Keratinocyte (primary cell): ENCODE results near the gene PURA. TPM values are rescaled to one million over a fixed set of nuclear protein-coding genes. Genes with fewer than 3 reads are reported as not detected.

ENCODE experiments used
- DNase-seq: peaks from one replicate; pipeline ENCODE4 v3.0.0-alpha.2; 2011; ENCODE audit warnings: low read depth, missing footprints, low spot score
- FAIRE-seq: peaks from 2 replicates; lab custom pipeline; 2011; peaks lifted over from hg19 to GRCh38; lab: Jason Lieb, UNC
- H2AFZ ChIP-seq: 2 replicates; pipeline ENCODE4 v1.6.0; 2012; ENCODE audit warnings: low read length, control low read depth, inconsistent platforms; ENCODE audit not compliant: control insufficient read depth
- H3K27ac ChIP-seq: 2 replicates; pipeline ENCODE4 v1.5.1; 2011; ENCODE audit warnings: low read length; ENCODE audit not compliant: control insufficient read depth, insufficient read depth
- H3K27me3 ChIP-seq: 3 replicates; pipeline ENCODE4 v1.6.0; 2011; ENCODE audit warnings: low read length; ENCODE audit not compliant: control insufficient read depth, insufficient read depth; ENCODE audit errors: extremely low read depth
- H3K36me3 ChIP-seq, 2 experiments: 2 replicates in 1 of 2; 3 replicates in 1 of 2; pipeline ENCODE4 v1.5.1; 2011; ENCODE audit warnings: low read length in 2 of 2, mild to moderate bottlenecking in 1 of 2; ENCODE audit not compliant: control insufficient read depth in 2 of 2, insufficient read depth in 2 of 2; ENCODE audit errors: extremely low read depth in 1 of 2
- H3K4me1 ChIP-seq: 3 replicates; pipeline ENCODE4 v1.5.1; 2011; ENCODE audit warnings: low read length; ENCODE audit not compliant: control insufficient read depth, insufficient read depth; ENCODE audit errors: extremely low read depth
- H3K4me2 ChIP-seq: 3 replicates; pipeline ENCODE4 v1.6.0; 2011; ENCODE audit warnings: low read depth, low read length; ENCODE audit not compliant: control insufficient read depth, insufficient read depth; ENCODE audit errors: extremely low read depth
- H3K4me3 ChIP-seq, 3 experiments: fragments of 200-600 bp in 1 of 3; sonication (generic) in 1 of 3; 2 replicates in 2 of 3; 3 replicates in 1 of 3; pipeline ENCODE4 v1.5.1; 2011 to 2016; ENCODE audit warnings: low read length in 3 of 3, mild to moderate bottlenecking in 3 of 3, control low read depth in 2 of 3, inconsistent platforms in 1 of 3, low read depth in 1 of 3, mixed read lengths in 1 of 3, mixed run types in 1 of 3, moderate library complexity in 1 of 3; ENCODE audit not compliant: control insufficient read depth in 2 of 3, insufficient read depth in 2 of 3; ENCODE audit errors: extremely low read depth in 1 of 3
- H3K79me2 ChIP-seq: 2 replicates; pipeline ENCODE4 v1.6.0; 2012; ENCODE audit warnings: low read length; ENCODE audit not compliant: control insufficient read depth, insufficient read depth
- H3K9ac ChIP-seq: 3 replicates; pipeline ENCODE4 v1.6.0; 2011; ENCODE audit warnings: low read length; ENCODE audit not compliant: control insufficient read depth, insufficient read depth; ENCODE audit errors: extremely low read depth
- H3K9me1 ChIP-seq: 3 replicates; pipeline ENCODE4 v1.6.0; 2011; ENCODE audit warnings: low read length; ENCODE audit not compliant: control insufficient read depth, insufficient read depth; ENCODE audit errors: extremely low read depth
- H3K9me3 ChIP-seq: 2 replicates; pipeline ENCODE4 v1.5.1; 2012; ENCODE audit warnings: low read depth, low read length; ENCODE audit not compliant: control insufficient read depth
- H4K20me1 ChIP-seq: 3 replicates; pipeline ENCODE4 v1.6.0; 2011; ENCODE audit warnings: low read length; ENCODE audit not compliant: control insufficient read depth, insufficient read depth; ENCODE audit errors: extremely low read depth
- EZH2 ChIP-seq: IDR thresholded peaks from one replicate; pipeline ENCODE4 v1.6.1; 2012; ENCODE audit warnings: inconsistent platforms, mild to moderate bottlenecking, low read length, moderate library complexity
- dilution Hi-C: fragments of 300-500 bp; cut with MboI; formaldehyde crosslinking; loops from one replicate; pipeline ENCODE4 v1.7.0; 2020; ENCODE audit warnings: low sequenced_read_pairs; ENCODE audit not compliant: extremely low pct_ligation_motif_present
- polyA plus RNA-seq, 5 experiments: library from polyadenylated mRNA; depleted of rRNA in 3 of 5; stranded (reverse) in 3 of 5; stranded (forward) in 1 of 5; unstranded in 1 of 5; fragments of >200 nt; gene quantifications; 1 replicate in 1 of 5; 2 replicates in 3 of 5; 3 replicates in 1 of 5; pipeline versions ENCODE4 v1.2.1 to v1.2.3, GENCODE V29; 2011 to 2012; ENCODE audit warnings: missing spikeins in 2 of 5, low read depth in 1 of 5, low replicate concordance in 1 of 5
- TF ChIP-seq, protein P1 (sequence below), 3 experiments: IDR thresholded peaks in 1 of 3; conservative IDR thresholded peaks in 1 of 3; optimal IDR thresholded peaks in 1 of 3; 2 replicates in 2 of 3; 3 replicates in 1 of 3; pipeline versions ENCODE3 to v1.5.1; 2011; ENCODE audit warnings: low read length in 3 of 3, mild to moderate bottlenecking in 3 of 3, moderate library complexity in 2 of 3, control low read depth in 1 of 3, inconsistent platforms in 1 of 3; ENCODE audit not compliant: insufficient read depth in 2 of 3; ENCODE audit errors: extremely low read depth in 1 of 3

The PURA gene
- polyA plus RNA-seq, 1 donor (not counting 4 experiments of a cell fraction or from before 2014, with no cell fraction given) = 4.1 TPM

DNA sequence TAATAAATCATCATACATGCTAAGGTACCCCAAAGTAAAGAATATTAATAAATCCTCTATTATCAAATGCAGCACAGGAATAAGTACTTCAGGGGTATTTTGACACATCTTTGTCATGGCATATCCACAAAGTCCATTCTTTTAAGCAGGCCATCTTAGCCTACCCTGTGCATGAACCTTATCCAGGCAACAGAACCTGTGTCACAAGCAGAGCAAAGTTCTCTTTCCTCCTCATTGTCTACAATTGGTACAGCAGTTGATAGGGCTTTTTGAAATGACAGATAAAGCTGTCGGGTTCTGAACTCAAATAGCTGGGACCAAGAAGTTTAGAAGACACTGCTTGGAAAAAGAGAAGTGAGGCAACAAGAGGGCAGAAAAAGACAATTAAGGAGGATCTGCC is 30.8 kb upstream of the PURA start:
- DNase-seq (no peak), FAIRE-seq (no peak)
- dilution Hi-C loops = no loop called here
- Histone ChIP-seq H3K9me1 (no peaks in the 10 kb centered on the region), H3K36me3 (no peaks in the 10 kb centered on the region), H3K9ac (no peak overlapping the region), H3K4me1 (no peaks in the 10 kb centered on the region), H3K9me3 (no peaks in the 10 kb centered on the region), H3K79me2 (no peaks in the 10 kb centered on the region), H3K4me2 (no peak overlapping the region), H4K20me1 (no peaks in the 10 kb centered on the region), H2AFZ (no peak overlapping the region), H3K27ac (no peak overlapping the region), H3K27me3 (peaks cover 18% of the 10 kb centered on the region), H3K4me3 (no peak overlapping the region)
- TF ChIP-seq EZH2 = no peak
- TF ChIP-seq, protein P1, sequence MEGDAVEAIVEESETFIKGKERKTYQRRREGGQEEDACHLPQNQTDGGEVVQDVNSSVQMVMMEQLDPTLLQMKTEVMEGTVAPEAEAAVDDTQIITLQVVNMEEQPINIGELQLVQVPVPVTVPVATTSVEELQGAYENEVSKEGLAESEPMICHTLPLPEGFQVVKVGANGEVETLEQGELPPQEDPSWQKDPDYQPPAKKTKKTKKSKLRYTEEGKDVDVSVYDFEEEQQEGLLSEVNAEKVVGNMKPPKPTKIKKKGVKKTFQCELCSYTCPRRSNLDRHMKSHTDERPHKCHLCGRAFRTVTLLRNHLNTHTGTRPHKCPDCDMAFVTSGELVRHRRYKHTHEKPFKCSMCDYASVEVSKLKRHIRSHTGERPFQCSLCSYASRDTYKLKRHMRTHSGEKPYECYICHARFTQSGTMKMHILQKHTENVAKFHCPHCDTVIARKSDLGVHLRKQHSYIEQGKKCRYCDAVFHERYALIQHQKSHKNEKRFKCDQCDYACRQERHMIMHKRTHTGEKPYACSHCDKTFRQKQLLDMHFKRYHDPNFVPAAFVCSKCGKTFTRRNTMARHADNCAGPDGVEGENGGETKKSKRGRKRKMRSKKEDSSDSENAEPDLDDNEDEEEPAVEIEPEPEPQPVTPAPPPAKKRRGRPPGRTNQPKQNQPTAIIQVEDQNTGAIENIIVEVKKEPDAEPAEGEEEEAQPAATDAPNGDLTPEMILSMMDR (optimal IDR thresholded peaks at IDR 0.05 in 1 of 3, IDR thresholded peaks at IDR 0.05 in 1 of 3, conservative IDR thresholded peaks at IDR 0.05 in 1 of 3; ENCODE audit: extremely low read depth in 1 of 3, insufficient read depth in 2 of 3, low read length in 3 of 3) = no peak

DNA sequence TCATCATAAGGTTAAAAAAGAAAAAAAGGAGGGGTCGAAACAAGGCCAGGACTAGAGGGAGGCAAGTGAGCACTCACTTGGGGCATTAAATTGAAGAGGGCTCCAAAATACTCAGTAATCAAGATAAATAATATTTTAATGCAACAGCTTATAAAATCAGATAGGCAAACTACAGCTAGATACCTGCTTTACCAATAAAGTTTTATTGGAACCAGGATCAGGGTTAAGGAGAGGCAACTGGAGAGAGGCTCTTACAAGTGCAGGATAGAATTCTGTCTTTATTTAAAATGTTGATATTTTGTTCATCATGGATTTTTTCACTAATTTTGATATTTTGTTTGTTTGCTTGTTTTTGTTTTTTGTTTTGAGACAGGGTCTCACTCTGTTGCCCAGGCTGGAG is 30.3 kb upstream of the PURA start:
- Histone ChIP-seq H3K4me2 (no peak overlapping the region), H3K4me1 (no peaks in the 10 kb centered on the region), H3K27me3 (peaks cover 18% of the 10 kb centered on the region), H2AFZ (no peak overlapping the region), H3K79me2 (no peaks in the 10 kb centered on the region), H3K36me3 (no peaks in the 10 kb centered on the region), H3K4me3 (no peak overlapping the region), H3K9me3 (no peaks in the 10 kb centered on the region), H3K27ac (no peak overlapping the region), H4K20me1 (no peaks in the 10 kb centered on the region), H3K9ac (no peak overlapping the region), H3K9me1 (no peaks in the 10 kb centered on the region)
- TF ChIP-seq, protein P1 (optimal IDR thresholded peaks at IDR 0.05 in 1 of 3, IDR thresholded peaks at IDR 0.05 in 1 of 3, conservative IDR thresholded peaks at IDR 0.05 in 1 of 3; ENCODE audit: extremely low read depth in 1 of 3, insufficient read depth in 2 of 3, low read length in 3 of 3) = no peak
- no peak for TF ChIP-seq EZH2
- FAIRE-seq (no peak), DNase-seq (no peak)
- dilution Hi-C loops = no loop called here
